Activated CD8-positive, alpha-beta T cell treated with anti-CD3 and anti-CD28 coated beads for 36 hours (primary cell): ENCODE results near the gene AP1G2. TPM values are rescaled to one million over a fixed set of nuclear protein-coding genes. Genes with fewer than 3 reads are reported as not detected.
A peak's percentile ranks its signal among the peaks of the same experiment; 100 is the strongest.

ENCODE experiments used
- ATAC-seq: fragments of 200-7000 bp; cut with Tn5 transposase; one replicate; pipeline ENCODE4 v1.10.0; 2021; ENCODE audit warnings: mild to moderate bottlenecking, moderate library complexity
- CTCF ChIA-PET: fragments of 350-600 bp; sonication (Branson Sonifier 250); formaldehyde crosslinking; loops from one replicate; lab custom pipeline; 2021; ENCODE audit warnings: antibody characterized with exemption; lab: Charles Lee
- POLR2A ChIA-PET: fragments of 350-600 bp; sonication (Branson Sonifier 250); formaldehyde crosslinking; loops from one replicate; lab custom pipeline; 2021; ENCODE audit warnings: antibody characterized with exemption; lab: Charles Lee
- DNase-seq: peaks from one replicate; pipeline ENCODE4 v3.0.0-alpha.2; 2020
- H3K27ac Mint-ChIP-seq: one replicate; pipeline ENCODE4 v1.8.0; 2021; ENCODE audit warnings: mild to moderate bottlenecking, mixed read lengths
- H3K27me3 Mint-ChIP-seq: one replicate; pipeline ENCODE4 v1.8.0; 2021; ENCODE audit warnings: mixed read lengths
- H3K36me3 Mint-ChIP-seq: one replicate; pipeline ENCODE4 v1.8.0; 2021; ENCODE audit warnings: low read depth, mixed read lengths
- H3K4me1 Mint-ChIP-seq: one replicate; pipeline ENCODE4 v1.8.0; 2021; ENCODE audit warnings: low read depth, mixed read lengths
- H3K4me3 Mint-ChIP-seq: one replicate; pipeline ENCODE4 v1.8.0; 2021; ENCODE audit warnings: mild to moderate bottlenecking, moderate library complexity, mixed read lengths
- H3K9me3 Mint-ChIP-seq: one replicate; pipeline ENCODE4 v1.8.0; 2021; ENCODE audit warnings: mixed read lengths
- intact Hi-C: fragments of 100-400 bp; cut with micrococcal nuclease; formaldehyde crosslinking; loops from one replicate; pipeline ENCODE4 v1.10.0; 2022
- total RNA-seq, 2 experiments: library from RNA; stranded (reverse); gene quantifications; one replicate each; pipeline ENCODE4 v1.2.3, GENCODE V29; 2021
- TF ChIP-seq, protein P1 (sequence below): fragments of 200-600 bp; IDR thresholded peaks from one replicate; pipeline ENCODE4 v1.8.0; 2022; ENCODE audit warnings: antibody characterized with exemption, mild to moderate bottlenecking

The AP1G2 gene
- total RNA-seq, 2 experiments from 2014 or later: 146 to 155 TPM

DNA sequence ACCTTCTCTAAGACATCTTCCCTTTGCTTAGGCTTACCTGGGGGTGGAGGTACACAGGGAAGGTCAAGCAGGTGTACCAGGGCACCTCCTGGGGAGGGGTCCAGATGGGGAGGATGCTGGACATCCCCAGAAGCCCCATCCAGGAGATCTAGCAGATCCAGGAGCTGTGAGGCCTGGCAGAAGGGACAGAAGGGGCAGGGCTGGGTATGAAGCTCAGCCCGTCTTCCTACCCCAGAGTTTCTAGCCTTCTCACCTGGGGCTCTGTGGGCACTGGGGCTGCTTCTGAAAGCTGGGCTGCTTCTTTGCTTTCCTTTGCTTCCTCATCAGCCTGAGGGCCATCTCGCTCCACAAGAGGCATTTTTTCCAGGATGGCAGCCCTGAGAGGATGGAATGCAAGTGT lies 6.3 kb downstream of the AP1G2 start:
- H3K36me3 Mint-ChIP-seq: peaks cover 46% of the 10 kb centered on the region
- TF ChIP-seq, protein P1, sequence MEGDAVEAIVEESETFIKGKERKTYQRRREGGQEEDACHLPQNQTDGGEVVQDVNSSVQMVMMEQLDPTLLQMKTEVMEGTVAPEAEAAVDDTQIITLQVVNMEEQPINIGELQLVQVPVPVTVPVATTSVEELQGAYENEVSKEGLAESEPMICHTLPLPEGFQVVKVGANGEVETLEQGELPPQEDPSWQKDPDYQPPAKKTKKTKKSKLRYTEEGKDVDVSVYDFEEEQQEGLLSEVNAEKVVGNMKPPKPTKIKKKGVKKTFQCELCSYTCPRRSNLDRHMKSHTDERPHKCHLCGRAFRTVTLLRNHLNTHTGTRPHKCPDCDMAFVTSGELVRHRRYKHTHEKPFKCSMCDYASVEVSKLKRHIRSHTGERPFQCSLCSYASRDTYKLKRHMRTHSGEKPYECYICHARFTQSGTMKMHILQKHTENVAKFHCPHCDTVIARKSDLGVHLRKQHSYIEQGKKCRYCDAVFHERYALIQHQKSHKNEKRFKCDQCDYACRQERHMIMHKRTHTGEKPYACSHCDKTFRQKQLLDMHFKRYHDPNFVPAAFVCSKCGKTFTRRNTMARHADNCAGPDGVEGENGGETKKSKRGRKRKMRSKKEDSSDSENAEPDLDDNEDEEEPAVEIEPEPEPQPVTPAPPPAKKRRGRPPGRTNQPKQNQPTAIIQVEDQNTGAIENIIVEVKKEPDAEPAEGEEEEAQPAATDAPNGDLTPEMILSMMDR: no peak
- H3K27ac Mint-ChIP-seq: peak overlapping the region; percentile 17
- DNase-seq (no peak), ATAC-seq (no peak)
- peaks cover 36% of the 10 kb centered on the region for H3K4me1 Mint-ChIP-seq
- no peaks in the 10 kb centered on the region for H3K9me3 Mint-ChIP-seq
- no peak overlapping the region for H3K4me3 Mint-ChIP-seq
- no peaks in the 10 kb centered on the region for H3K27me3 Mint-ChIP-seq
- ChIA-PET POLR2A (interaction anchor here (1.0 kb wide), 2 partner anchors 84 to 86 kb away, joined by 3 read pairs; no protein-coding TSS in a partner anchor), CTCF (interaction anchor here (0.7 to 13.7 kb wide), 9 partner anchors 14 to 235 kb away, joined by 3 to 291 read pairs (median 5); no protein-coding TSS in a partner anchor)
- intact Hi-C loops: loop anchor here (5.0 kb wide), 1 partner anchor 239 kb away; the partner anchor contains the start of gene PABPN1

DNA sequence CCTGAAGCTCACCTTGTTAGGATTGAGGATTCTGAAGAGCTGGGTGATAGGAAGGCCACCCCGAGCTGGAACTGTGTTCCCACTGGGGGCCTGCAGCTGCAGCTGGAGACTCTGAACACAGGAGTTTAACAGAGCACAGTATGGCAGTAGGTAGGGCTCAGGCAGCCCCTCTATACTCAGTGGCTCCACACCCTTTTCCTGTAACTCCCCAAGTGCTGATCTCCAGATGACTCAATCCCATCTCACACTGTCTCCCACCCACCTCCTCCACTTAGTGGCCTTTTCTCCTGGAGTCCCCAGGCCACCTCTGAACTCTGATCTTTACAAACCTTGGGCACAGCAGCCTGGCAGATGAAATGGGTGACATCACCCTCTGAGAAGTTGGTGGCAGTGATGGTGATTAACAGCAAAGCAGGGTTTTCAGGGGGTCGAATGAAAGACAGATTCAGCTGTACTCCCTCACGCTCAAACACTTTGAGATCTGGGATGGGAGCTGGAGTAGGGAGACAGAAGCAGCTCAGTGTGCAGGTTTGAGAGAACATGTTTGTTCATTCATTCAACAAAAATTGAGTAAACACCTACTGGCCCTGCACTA lies 7.6 kb downstream of the AP1G2 start:
- intact Hi-C loops: loop anchor here (2.0 to 5.0 kb wide), 2 partner anchors 81 to 238 kb away; partner anchors contain the start of gene PABPN1
- no peak for DNase-seq
- ChIA-PET CTCF (interaction anchor here (0.6 to 13.7 kb wide), 35 partner anchors 8 to 255 kb away, joined by 3 to 291 read pairs (median 4); partner anchors contain the start of genes AP1G2, PABPN1 and ZFHX2), POLR2A (interaction anchor here (0.9 kb wide), 1 partner anchor 11 kb away, joined by 3 read pairs; no protein-coding TSS in a partner anchor)
- Mint-ChIP-seq H3K27ac (peak overlapping the region; percentile 75), H3K9me3 (no peaks in the 10 kb centered on the region), H3K4me3 (no peak overlapping the region), H3K27me3 (no peaks in the 10 kb centered on the region), H3K4me1 (peaks cover 39% of the 10 kb centered on the region), H3K36me3 (peaks cover 45% of the 10 kb centered on the region)
- TF ChIP-seq, protein P1: no peak
- no peak for ATAC-seq

DNA sequence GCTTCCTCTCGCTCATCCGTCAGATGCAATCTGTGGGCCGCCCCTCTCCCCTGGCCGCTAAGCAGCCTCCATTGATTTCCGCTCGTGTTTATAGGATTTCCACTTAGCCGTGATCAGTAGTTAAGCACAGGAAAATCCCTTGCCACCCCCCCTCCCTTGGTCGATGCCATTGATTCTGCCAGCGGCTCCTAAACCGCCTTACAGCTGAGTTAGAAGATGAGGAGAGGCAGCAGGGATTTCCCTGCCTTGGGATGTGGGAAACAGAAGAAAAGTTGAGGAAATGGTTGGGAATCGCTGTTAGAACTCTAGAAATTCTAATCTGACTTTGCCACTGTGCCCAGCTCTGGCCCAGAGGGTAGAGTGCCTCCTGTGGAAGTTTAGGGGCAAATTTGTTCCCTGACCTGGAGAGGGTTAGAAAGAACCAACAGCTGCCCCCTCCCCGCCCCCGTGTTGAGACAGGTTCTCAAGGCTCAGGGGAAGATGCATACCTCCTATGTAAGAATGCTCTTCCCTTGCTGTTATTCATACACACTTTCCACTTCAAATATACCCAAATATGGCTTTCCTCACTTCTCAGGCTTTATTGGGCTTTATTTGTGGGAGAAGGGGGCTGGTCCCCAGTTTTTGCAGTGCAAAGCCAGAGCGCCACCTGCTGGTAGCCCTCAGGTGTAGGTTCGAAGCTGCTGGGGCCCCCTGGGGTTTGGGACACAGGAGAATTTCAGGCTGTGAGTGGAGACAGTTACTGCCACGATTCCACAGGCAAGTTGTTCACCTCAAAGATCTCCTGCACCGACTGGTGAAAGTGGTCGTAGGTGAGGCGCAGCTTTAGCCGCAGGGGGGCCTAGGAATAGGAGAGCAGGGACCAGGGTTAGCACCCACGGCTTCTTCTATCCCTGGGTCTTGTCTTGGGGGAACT lies 8.3 kb downstream of the AP1G2 start:
- ChIA-PET CTCF (interaction anchor here (0.7 to 13.7 kb wide), 36 partner anchors 9 to 258 kb away, joined by 3 to 291 read pairs (median 4); partner anchors contain the start of genes AP1G2 and PABPN1), POLR2A (interaction anchor here (0.6 to 1.3 kb wide), 6 partner anchors 8 to 165 kb away, joined by 3 to 5 read pairs (median 4); no protein-coding TSS in a partner anchor)
- TF ChIP-seq, protein P1: peak; percentile 96
- no peaks in the 10 kb centered on the region for H3K9me3 Mint-ChIP-seq
- peaks cover 39% of the 10 kb centered on the region for H3K4me1 Mint-ChIP-seq
- ATAC-seq: no peak
- H3K36me3 Mint-ChIP-seq: peaks cover 39% of the 10 kb centered on the region
- H3K27ac Mint-ChIP-seq: peak overlapping the region; percentile 75
- peak; percentile 78 for DNase-seq
- no peak overlapping the region for H3K4me3 Mint-ChIP-seq
- no peaks in the 10 kb centered on the region for H3K27me3 Mint-ChIP-seq
- intact Hi-C loops: loop anchor here (2.0 kb wide), 1 partner anchor 80 kb away; no protein-coding TSS in a partner anchor

DNA sequence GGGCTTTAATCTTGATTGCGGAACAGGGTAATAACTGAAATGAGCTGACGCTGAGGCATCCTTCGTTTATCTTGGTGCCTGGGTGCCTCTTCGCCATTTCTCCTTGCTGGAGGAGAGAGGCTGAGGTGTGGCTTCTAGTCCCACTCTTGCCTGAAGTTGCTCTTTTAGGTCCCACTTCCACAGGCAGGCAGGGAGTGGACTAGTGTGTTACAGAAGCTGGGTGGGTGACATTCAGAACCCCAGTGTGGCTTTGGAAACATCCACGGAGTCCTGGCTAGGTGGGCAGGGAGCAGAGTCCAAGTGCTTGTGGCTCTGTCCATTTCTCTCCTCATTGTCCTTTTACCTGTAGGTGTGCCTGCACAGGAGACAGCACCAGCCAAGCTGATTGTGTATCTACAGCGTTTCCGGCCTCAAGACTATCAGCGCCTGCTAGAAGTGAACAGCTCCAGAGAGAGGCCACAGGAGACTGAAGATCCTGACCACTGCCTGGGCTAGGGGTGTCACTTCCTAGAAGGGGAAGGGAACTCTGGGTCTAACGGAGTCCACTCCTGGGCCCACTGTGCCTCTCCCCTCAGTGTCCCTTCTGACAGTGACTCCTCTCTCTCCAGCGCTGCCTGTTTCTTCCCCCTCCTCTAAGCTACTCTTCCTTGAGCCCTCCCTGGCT lies 9.1 kb downstream of the AP1G2 start:
- TF ChIP-seq, protein P1: no peak
- intact Hi-C loops: loop anchor here (2.0 kb wide), 1 partner anchor 80 kb away; no protein-coding TSS in a partner anchor
- POLR2A ChIA-PET: interaction anchor here (0.6 to 2.7 kb wide), 6 partner anchors 8 to 165 kb away, joined by 3 to 10 read pairs (median 4); no protein-coding TSS in a partner anchor
- peaks cover 34% of the 10 kb centered on the region for H3K36me3 Mint-ChIP-seq
- H3K4me3 Mint-ChIP-seq: peak overlapping the region; percentile 94
- DNase-seq (no peak), ATAC-seq (no peak)
- no peaks in the 10 kb centered on the region for H3K9me3 Mint-ChIP-seq
- H3K27me3 Mint-ChIP-seq: no peaks in the 10 kb centered on the region
- CTCF ChIA-PET: interaction anchor here (1.1 to 13.7 kb wide), 18 partner anchors 9 to 257 kb away, joined by 3 to 291 read pairs (median 5); partner anchors contain the start of gene AP1G2
- peaks cover 39% of the 10 kb centered on the region for H3K4me1 Mint-ChIP-seq
- H3K27ac Mint-ChIP-seq: peak overlapping the region; percentile 91
